Measurements from ENCODE around the gene DDX39A.

DNA sequence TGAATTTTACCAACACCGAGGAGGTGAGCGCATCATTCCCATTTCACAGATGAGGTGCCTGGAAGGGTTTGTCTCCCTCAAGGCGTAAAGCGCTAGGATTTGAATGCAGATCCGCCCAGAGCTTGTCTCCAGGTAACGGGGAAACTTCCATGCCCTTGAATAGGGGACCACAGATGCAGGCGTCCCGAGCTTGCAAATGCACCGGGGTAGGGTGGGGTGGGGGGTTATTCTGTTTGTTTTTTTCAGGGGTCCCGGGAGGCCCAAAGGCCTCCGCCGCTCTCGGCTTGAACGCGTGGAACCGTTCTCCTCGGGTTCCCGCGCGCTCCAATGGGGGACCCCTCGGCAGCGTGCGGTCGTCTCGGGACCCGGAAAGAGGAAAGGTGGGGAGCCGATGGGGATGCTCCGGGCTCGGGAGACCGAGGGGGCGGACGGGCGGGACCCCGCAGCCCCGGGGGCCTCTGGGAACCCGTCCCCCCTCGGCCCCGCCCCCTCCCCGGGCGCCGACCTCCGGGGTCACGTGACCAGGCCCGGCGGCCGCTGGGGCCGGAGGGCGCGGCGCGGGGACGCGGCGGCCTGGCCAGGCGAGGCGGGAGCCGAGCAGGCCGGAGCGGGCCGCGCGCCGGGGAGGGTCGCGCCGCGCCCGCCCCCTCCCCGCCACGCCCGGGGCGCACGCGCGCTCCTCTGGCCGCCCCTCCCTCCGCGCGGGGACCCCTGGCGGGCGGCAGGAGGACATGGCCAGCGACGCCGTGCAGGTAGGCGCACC lies 13.8 kb upstream of the DDX39A start, which contains the start of gene PKN1:
- peak in 1 of 2 donors; percentile 24 for TF ChIP-seq POLR2A (IDR thresholded peaks at IDR 0.05)
- TF ChIP-seq, protein P1, sequence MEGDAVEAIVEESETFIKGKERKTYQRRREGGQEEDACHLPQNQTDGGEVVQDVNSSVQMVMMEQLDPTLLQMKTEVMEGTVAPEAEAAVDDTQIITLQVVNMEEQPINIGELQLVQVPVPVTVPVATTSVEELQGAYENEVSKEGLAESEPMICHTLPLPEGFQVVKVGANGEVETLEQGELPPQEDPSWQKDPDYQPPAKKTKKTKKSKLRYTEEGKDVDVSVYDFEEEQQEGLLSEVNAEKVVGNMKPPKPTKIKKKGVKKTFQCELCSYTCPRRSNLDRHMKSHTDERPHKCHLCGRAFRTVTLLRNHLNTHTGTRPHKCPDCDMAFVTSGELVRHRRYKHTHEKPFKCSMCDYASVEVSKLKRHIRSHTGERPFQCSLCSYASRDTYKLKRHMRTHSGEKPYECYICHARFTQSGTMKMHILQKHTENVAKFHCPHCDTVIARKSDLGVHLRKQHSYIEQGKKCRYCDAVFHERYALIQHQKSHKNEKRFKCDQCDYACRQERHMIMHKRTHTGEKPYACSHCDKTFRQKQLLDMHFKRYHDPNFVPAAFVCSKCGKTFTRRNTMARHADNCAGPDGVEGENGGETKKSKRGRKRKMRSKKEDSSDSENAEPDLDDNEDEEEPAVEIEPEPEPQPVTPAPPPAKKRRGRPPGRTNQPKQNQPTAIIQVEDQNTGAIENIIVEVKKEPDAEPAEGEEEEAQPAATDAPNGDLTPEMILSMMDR (IDR thresholded peaks at IDR 0.05) = peak in 2 of 12 donors; percentile 3 to 15

All from heart left ventricle (tissue), 13 donors.